ENCODE results near the gene ZNF408.

Gene ZNF408

GRCh38 chr11:46671958-46672315 lies 28.9 kb upstream of the ZNF408 start:
- DNase-seq (ENCODE audit: extremely low read depth, low read depth), result no peak
- no peak for TF ChIP-seq CTCF (IDR thresholded peaks at IDR 0.05; ENCODE audit: low read depth, low read length)

- no peak for DNase-seq (ENCODE audit: extremely low read depth, low read depth)
- no peak for TF ChIP-seq CTCF (IDR thresholded peaks at IDR 0.05; ENCODE audit: low read depth, low read length)
Measured at GRCh38 chr11:46672381-46672839, 28.4 kb upstream of the ZNF408 start.

- no peak for TF ChIP-seq CTCF (IDR thresholded peaks at IDR 0.05; ENCODE audit: low read depth, low read length)
- DNase-seq (ENCODE audit: extremely low read depth, low read depth), result no peak
Measured at GRCh38 chr11:46673713-46674462, 26.9 kb upstream of the ZNF408 start.

- no peak for TF ChIP-seq CTCF (IDR thresholded peaks at IDR 0.05; ENCODE audit: low read depth, low read length)
- no peak for DNase-seq (ENCODE audit: extremely low read depth, low read depth)
Measured at GRCh38 chr11:46674463-46675287, 26.2 kb upstream of the ZNF408 start.

- no peak; the same call in 1 of the 2 replicates for TF ChIP-seq CTCF (IDR thresholded peaks at IDR 0.05; ENCODE audit: low read depth, low read length)
- peak; percentile 63 for DNase-seq (ENCODE audit: extremely low read depth, low read depth)
Measured at GRCh38 chr11:46675288-46675851, 25.5 kb upstream of the ZNF408 start.

GRCh38 chr11:46675949-46676348 lies 24.9 kb upstream of the ZNF408 start:
- DNase-seq (ENCODE audit: extremely low read depth, low read depth), result no peak
- TF ChIP-seq CTCF (IDR thresholded peaks at IDR 0.05; ENCODE audit: low read depth, low read length), result no peak

Data from AG09319 (cell line).